Retinal pigment epithelial cell (primary cell): ENCODE measurements around the gene SLC24A4.

Experiments used
- DNase-seq: peaks from one replicate; pipeline ENCODE4 v3.0.0-alpha.2; 2010; ENCODE audit warnings: low read depth
- H3K4me3 ChIP-seq: 2 replicates; pipeline ENCODE4 v1.5.1; 2011; ENCODE audit warnings: mild to moderate bottlenecking, low read length, control low read depth, moderate library complexity
- TF ChIP-seq, protein P1 (sequence below): conservative IDR thresholded peaks from 2 replicates; pipeline ENCODE4 v1.5.1; 2011; ENCODE audit warnings: low read depth, low read length, control low read depth, inconsistent platforms

The SLC24A4 gene

DNA sequence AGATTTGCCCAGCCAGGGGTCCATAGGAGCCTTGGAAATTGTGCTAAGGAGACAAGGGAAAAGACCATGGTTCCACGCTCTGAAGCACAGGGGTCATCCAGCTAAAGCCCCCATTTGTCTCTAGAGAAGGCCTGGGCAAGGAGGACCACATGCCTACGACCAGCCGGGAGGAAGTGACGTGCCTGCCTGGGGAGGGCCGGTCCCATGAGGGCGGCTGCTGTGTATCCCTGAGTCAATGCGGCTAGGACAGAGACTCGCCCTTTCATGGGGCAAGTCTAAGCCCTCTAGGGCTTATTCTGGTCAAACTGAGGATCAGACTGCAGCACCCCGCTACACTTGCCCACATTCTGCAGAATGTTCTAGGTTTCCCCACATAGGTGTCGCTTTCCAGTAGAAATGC lies 170.1 kb downstream of the SLC24A4 start:
- TF ChIP-seq, protein P1, sequence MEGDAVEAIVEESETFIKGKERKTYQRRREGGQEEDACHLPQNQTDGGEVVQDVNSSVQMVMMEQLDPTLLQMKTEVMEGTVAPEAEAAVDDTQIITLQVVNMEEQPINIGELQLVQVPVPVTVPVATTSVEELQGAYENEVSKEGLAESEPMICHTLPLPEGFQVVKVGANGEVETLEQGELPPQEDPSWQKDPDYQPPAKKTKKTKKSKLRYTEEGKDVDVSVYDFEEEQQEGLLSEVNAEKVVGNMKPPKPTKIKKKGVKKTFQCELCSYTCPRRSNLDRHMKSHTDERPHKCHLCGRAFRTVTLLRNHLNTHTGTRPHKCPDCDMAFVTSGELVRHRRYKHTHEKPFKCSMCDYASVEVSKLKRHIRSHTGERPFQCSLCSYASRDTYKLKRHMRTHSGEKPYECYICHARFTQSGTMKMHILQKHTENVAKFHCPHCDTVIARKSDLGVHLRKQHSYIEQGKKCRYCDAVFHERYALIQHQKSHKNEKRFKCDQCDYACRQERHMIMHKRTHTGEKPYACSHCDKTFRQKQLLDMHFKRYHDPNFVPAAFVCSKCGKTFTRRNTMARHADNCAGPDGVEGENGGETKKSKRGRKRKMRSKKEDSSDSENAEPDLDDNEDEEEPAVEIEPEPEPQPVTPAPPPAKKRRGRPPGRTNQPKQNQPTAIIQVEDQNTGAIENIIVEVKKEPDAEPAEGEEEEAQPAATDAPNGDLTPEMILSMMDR, result no peak
- no peak overlapping the region for H3K4me3 ChIP-seq
- DNase-seq, result no peak

DNA sequence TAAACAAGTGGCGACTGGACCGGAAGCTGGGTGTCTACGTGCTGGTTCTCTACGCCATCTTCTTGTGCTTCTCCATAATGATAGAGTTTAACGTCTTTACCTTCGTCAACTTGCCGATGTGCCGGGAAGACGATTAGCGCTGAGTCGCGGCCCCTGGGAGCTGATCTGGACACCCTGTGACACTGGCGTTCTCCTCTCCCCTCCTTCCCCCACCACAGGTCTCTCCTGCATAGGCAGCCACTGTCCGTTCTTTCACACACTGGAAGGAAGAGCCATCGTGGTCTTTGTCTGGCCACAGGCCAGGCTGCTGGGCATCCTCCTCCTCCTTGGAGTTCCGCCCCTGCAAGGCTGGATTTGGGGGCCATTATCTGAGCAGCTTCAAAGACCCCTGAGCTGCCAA lies 170.5 kb downstream of the SLC24A4 start:
- H3K4me3 ChIP-seq, result no peak overlapping the region
- DNase-seq, result no peak
- TF ChIP-seq, protein P1, result no peak

DNA sequence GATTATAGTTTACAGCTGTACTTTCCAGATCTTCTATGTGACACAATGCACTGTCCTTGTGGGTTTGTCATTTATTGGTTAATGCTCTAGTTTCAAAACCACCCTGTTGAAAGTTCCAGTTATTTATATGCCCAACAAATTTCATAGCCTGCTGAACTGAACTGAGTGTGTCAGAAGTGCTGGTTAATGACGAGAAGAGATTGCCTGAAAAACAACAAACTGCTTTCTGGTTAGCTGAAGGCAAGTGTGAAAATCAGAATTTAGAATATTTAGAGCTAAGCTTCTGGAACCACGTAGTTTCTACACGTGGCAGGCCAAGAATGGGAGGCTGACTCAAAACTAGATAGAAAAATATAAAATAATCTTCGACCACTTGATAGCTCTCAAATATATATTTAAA lies 171.5 kb downstream of the SLC24A4 start:
- no peak for DNase-seq
- H3K4me3 ChIP-seq, result no peak overlapping the region
- TF ChIP-seq, protein P1, result no peak

DNA sequence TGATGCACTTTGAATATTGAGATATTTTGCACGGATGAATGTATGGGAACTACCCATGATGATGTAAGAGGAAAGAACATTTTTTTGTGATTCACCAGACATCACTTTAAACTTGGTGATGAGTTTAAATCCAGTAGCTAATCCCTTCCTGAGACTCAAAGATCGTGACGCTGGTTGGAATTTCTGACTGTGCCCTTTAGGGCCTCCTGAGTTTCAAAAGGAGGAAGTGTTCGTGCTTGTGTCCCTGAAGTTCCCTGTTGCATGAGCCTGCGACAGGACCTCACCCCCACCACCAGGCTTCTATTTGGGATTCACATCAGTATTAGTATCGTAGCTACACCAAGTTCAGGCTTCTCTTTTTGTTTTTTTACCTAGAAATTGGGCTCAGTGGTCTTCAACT lies 172.1 kb downstream of the SLC24A4 start:
- TF ChIP-seq, protein P1, result no peak
- no peak overlapping the region for H3K4me3 ChIP-seq
- DNase-seq, result peak; percentile 72

DNA sequence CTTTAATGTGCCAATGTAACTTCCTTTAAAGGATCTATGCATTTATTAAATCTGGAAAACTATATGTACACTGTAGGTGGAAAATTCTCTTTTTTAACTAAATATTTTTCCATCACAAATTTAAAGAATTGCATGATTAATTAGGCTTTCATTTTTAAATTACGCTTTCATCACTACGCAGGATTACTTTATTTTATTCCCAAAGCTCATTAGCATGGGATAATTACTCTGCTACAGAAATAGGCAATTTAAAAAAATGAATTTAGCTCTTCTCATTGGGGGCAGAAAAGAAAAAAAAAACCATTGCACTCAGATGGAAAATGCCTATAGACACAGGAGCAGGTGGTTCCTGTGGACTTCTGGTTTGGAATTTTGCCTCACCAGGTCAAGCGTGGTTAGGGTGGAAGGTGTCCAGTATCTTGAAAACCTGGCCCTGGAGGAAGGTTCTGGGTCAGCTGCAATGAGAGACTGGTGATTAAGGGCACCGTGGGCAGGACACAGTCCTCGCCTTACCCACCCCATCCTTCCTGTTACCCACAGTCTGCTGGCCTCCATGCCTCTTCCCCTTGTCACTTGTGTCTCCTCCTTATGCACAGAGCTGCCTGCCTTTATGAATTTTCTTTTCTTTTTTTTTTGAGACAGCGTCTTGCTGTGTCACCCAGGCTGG lies 173.4 kb downstream of the SLC24A4 start:
- TF ChIP-seq, protein P1, result no peak
- no peak overlapping the region for H3K4me3 ChIP-seq
- DNase-seq, result no peak

DNA sequence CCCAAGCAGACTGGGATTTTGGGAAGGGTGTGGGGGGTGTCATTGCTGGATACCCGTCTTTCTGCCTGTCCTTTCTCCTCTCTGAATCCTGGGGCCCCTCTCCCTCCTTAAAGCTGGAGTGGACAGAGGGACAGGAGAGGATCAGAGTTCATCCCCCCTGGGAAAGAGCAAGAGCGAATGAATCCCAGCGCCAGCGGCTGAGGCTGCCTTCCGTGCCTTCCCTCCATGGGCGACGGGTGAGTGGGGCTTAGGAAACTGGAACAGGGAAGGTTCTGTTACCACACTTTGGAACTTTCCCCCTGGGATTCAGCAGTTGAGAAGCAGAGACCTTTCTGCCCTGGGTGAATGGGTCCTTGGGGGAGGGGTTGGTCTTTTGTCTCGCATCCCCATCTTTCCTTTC lies 174.4 kb downstream of the SLC24A4 start:
- DNase-seq, result no peak
- TF ChIP-seq, protein P1, result no peak
- no peak overlapping the region for H3K4me3 ChIP-seq

DNA sequence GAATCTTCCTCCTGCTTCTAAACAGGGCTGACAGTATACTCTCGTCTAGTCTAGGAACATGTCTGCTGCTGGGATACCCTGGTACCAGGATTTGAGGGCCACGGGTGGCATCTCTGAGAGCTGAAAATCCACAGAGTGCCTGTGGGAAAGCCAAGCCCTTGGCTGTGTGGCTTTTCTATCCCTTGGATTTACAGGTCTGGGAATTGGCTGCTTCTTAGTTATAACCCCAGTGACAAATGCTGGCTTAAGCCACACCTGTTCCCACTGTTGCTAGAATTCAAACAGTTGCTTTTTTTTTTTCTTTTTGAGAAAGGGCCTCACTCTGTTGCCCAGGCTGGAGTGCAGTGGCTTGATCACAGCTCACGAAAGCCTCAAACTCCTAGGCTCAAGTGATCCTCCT lies 176.3 kb downstream of the SLC24A4 start:
- H3K4me3 ChIP-seq, result no peak overlapping the region
- TF ChIP-seq, protein P1, result no peak
- DNase-seq, result no peak
